Mucosa of stomach (tissue), 1 donor: ENCODE data around the gene TCL1A.
"Not testable (repeated sequence)": the region's sequence is repeated elsewhere in the genome, so short reads cannot be mapped to it uniquely, and the experiment has no call there.

ENCODE experiments used
- H3K27me3 ChIP-seq: one replicate; pipeline ENCODE4 v1.7.0; 2013; ENCODE audit warnings: mild to moderate bottlenecking, low read length; ENCODE audit not compliant: control insufficient read depth, insufficient read depth
- H3K36me3 ChIP-seq: one replicate; pipeline ENCODE4 v1.7.0; 2013; ENCODE audit warnings: low read length; ENCODE audit not compliant: control insufficient read depth, insufficient read depth
- H3K4me1 ChIP-seq: one replicate; pipeline ENCODE4 v1.7.0; 2013; ENCODE audit warnings: mild to moderate bottlenecking, low read length; ENCODE audit not compliant: control insufficient read depth, insufficient read depth
- H3K4me3 ChIP-seq: one replicate; pipeline ENCODE4 v1.7.0; 2013; ENCODE audit warnings: low read length
- H3K9ac ChIP-seq: one replicate; pipeline ENCODE4 v1.7.0; 2013; ENCODE audit warnings: mild to moderate bottlenecking, low read length, moderate library complexity
- H3K9me3 ChIP-seq: one replicate; pipeline ENCODE4 v1.7.0; 2013; ENCODE audit warnings: mild to moderate bottlenecking, low read length, moderate library complexity; ENCODE audit not compliant: control insufficient read depth
- donor health status: Pancreatic carcinoma.

The TCL1A gene

GRCh38 chr14:95665530-95665929, 48.4 kb downstream of the TCL1A start:
- not testable (repeated sequence) for H3K9me3 ChIP-seq, H3K36me3 ChIP-seq
- peaks cover 18% of the 10 kb centered on the region for H3K27me3 ChIP-seq

GRCh38 chr14:95664546-95664945, 49.4 kb downstream of the TCL1A start:
- Histone ChIP-seq H3K4me3 (no peak overlapping the region), H3K27me3 (peaks cover 26% of the 10 kb centered on the region), H3K9ac (no peak overlapping the region), H3K36me3 (no peaks in the 10 kb centered on the region), H3K9me3 (no peaks in the 10 kb centered on the region), H3K4me1 (no peaks in the 10 kb centered on the region)

More at GRCh38 chr14:95665530-95665929, 48.4 kb downstream of the TCL1A start:
- not testable (repeated sequence) for H3K4me1 ChIP-seq, H3K9ac ChIP-seq, H3K4me3 ChIP-seq

- no peaks in the 10 kb centered on the region for H3K9me3 ChIP-seq
- H3K9ac ChIP-seq, result no peak overlapping the region
- no peaks in the 10 kb centered on the region for H3K4me1 ChIP-seq
- H3K36me3 ChIP-seq, result no peaks in the 10 kb centered on the region
- H3K27me3 ChIP-seq, result peaks cover 26% of the 10 kb centered on the region
- no peak overlapping the region for H3K4me3 ChIP-seq
These were observed 49.9 kb downstream of the TCL1A start for GRCh38 chr14:95664066-95664465.

GRCh38 chr14:95663226-95663797, 50.6 kb downstream of the TCL1A start:
- Histone ChIP-seq H3K4me1 (no peaks in the 10 kb centered on the region), H3K27me3 (peaks cover 26% of the 10 kb centered on the region), H3K9me3 (no peaks in the 10 kb centered on the region), H3K36me3 (no peaks in the 10 kb centered on the region), H3K9ac (no peak overlapping the region), H3K4me3 (peak overlapping the region; percentile 6)

- Histone ChIP-seq H3K4me1 (no peaks in the 10 kb centered on the region), H3K27me3 (peaks cover 30% of the 10 kb centered on the region), H3K36me3 (no peaks in the 10 kb centered on the region), H3K9ac (no peak overlapping the region), H3K4me3 (peak overlapping the region; percentile 6), H3K9me3 (no peaks in the 10 kb centered on the region)
These were observed 51.3 kb downstream of the TCL1A start for GRCh38 chr14:95662376-95663186.

- Histone ChIP-seq H3K36me3 (no peaks in the 10 kb centered on the region), H3K9ac (no peak overlapping the region), H3K27me3 (peaks cover 30% of the 10 kb centered on the region), H3K9me3 (no peaks in the 10 kb centered on the region), H3K4me3 (no peak overlapping the region), H3K4me1 (no peaks in the 10 kb centered on the region)
These were observed 53.0 kb downstream of the TCL1A start for GRCh38 chr14:95660651-95661515.

GRCh38 chr14:95659990-95660385, 53.9 kb downstream of the TCL1A start:
- Histone ChIP-seq H3K9ac (no peak overlapping the region), H3K27me3 (peaks cover 30% of the 10 kb centered on the region), H3K4me1 (no peaks in the 10 kb centered on the region), H3K36me3 (no peaks in the 10 kb centered on the region), H3K9me3 (no peaks in the 10 kb centered on the region), H3K4me3 (no peak overlapping the region)
